ENCODE measurements around the gene SF1.

The SF1 gene

DNA sequence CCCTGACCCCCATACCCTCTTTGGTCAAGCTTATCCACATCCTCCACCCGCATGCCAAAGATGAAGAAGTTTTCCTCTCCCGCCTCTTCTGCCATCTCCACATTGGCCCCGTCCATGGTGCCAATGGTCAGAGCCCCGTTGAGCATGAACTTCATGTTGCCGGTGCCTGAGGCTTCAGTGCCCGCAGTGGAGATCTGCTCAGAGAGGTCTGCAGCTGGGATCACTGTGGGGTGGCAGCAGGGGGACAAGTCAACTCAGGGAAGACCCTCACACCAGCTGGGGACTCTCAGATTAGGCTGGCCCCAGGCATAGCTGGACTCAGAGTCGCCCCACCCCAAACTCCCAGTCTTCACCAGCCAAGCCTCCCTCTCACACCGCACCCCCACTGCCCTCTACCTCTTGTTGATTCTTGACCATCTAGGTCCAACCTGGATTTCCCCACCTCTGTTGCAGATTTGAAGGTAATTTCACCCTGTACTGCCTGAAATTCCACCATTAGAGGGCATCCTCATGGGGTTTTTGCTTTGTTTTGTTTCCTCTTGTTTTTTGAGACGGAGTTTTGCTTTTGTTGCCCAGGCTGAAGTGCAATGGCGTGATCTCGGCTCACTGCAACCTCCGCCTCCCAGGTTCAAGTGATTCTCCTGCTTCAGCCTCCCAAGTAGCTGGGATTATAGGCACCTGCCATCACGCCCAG lies 27.8 kb downstream of the SF1 start:
- Histone ChIP-seq H3K79me2 (ENCODE audit: low read length) (no peaks in the 10 kb centered on the region), H3K4me3 (ENCODE audit: low read length) (no peak overlapping the region), H3K9me2 (replicated peaks; ENCODE audit: insufficient read depth, low read length) (no peaks in the 10 kb centered on the region), H3K36me3 (replicated peaks; ENCODE audit: insufficient read depth, low read length) (no peaks in the 10 kb centered on the region), H3K4me1 (ENCODE audit: low read length) (0 out of 2 replicates have a peak, but pooled peaks cover 4% of the 10 kb centered on the region), H3K4me2 (ENCODE audit: low read depth, low read length) (no peak overlapping the region), H3K27ac (ENCODE audit: low read length) (no peak overlapping the region), H3K9me3 (replicated peaks; ENCODE audit: insufficient read depth, low read length) (no peaks in the 10 kb centered on the region), H3K27me3 (replicated peaks; ENCODE audit: insufficient read depth, low read length) (peaks cover 30% of the 10 kb centered on the region), H2AFZ (ENCODE audit: low read length) (no peak overlapping the region), H4K20me1 (ENCODE audit: insufficient read depth, low read length) (no peaks in the 10 kb centered on the region), H3K9ac (ENCODE audit: low read length) (no peak overlapping the region), H3F3A (ENCODE audit: insufficient read depth, low read length) (no peaks in the 10 kb centered on the region)
- TF ChIP-seq CTCF (IDR thresholded peaks at IDR 0.05; ENCODE audit: low read length): 0 out of 2 replicates have a peak, but pooled peaks have one; percentile 5
- TF ChIP-seq EZH2phosphoT487 (IDR thresholded peaks at IDR 0.05; ENCODE audit: low read length): no peak
- DNase-seq: no peak

- Histone ChIP-seq H3K9me2 (replicated peaks; ENCODE audit: insufficient read depth, low read length) (no peaks in the 10 kb centered on the region), H3K36me3 (replicated peaks; ENCODE audit: insufficient read depth, low read length) (no peaks in the 10 kb centered on the region), H3K4me3 (ENCODE audit: low read length) (no peak overlapping the region), H4K20me1 (ENCODE audit: insufficient read depth, low read length) (0 out of 2 replicates have a peak, but pooled peaks cover 5% of the 10 kb centered on the region), H3K4me1 (ENCODE audit: low read length) (peaks cover 14% of the 10 kb centered on the region), H3K9ac (ENCODE audit: low read length) (no peak overlapping the region), H2AFZ (ENCODE audit: low read length) (no peak overlapping the region), H3F3A (ENCODE audit: insufficient read depth, low read length) (peaks cover 4% of the 10 kb centered on the region; the same call in 1 of the 2 replicates), H3K27ac (ENCODE audit: low read length) (no peak overlapping the region), H3K9me3 (replicated peaks; ENCODE audit: insufficient read depth, low read length) (no peaks in the 10 kb centered on the region), H3K79me2 (ENCODE audit: low read length) (no peaks in the 10 kb centered on the region), H3K4me2 (ENCODE audit: low read depth, low read length) (no peak overlapping the region), H3K27me3 (replicated peaks; ENCODE audit: insufficient read depth, low read length) (peaks cover 50% of the 10 kb centered on the region)
- no peak for TF ChIP-seq EZH2 (optimal IDR thresholded peaks at IDR 0.05; ENCODE audit: low read depth, low read length)
- no peak for TF ChIP-seq EZH2phosphoT487 (IDR thresholded peaks at IDR 0.05; ENCODE audit: low read length)
- TF ChIP-seq CTCF (IDR thresholded peaks at IDR 0.05; ENCODE audit: low read length): no peak
- no peak for DNase-seq
Observed at GRCh38 chr11:64747961-64748665, 30.2 kb downstream of the SF1 start.

DNA sequence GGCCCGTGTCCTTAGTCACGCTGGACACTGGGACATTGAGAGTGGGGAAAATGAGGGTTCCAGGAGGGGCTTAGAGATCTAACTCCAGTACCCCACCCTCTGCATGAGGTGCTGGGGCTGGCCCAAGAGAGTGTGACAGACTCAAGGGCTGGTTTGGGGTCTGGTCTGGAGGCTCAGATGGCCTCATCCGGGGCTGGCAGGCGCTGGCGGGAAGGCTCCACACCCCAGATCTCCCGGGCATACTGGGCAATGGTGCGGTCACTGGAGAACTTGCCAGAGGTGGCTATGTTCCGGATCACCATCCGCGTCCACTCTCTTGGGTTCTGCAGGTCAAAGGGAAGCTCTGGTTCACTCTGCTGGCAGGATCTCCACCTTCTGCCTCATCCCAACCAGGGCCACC lies 31.9 kb downstream of the SF1 start:
- no peak overlapping the region for H2AFZ ChIP-seq (ENCODE audit: low read length)
- H3K4me3 ChIP-seq (ENCODE audit: low read length): no peak overlapping the region
- H3K4me1 ChIP-seq (ENCODE audit: low read length): peaks cover 16% of the 10 kb centered on the region
- peaks cover 63% of the 10 kb centered on the region for H3K27me3 ChIP-seq (replicated peaks; ENCODE audit: insufficient read depth, low read length)
- no peaks in the 10 kb centered on the region for H3K9me2 ChIP-seq (replicated peaks; ENCODE audit: insufficient read depth, low read length)
- no peaks in the 10 kb centered on the region for H3K79me2 ChIP-seq (ENCODE audit: low read length)
- no peak overlapping the region for H3K27ac ChIP-seq (ENCODE audit: low read length)
- H3K4me2 ChIP-seq (ENCODE audit: low read depth, low read length): no peak overlapping the region
- no peaks in the 10 kb centered on the region for H3K36me3 ChIP-seq (replicated peaks; ENCODE audit: insufficient read depth, low read length)
- no peak overlapping the region for H3K9ac ChIP-seq (ENCODE audit: low read length)
- TF ChIP-seq EZH2phosphoT487 (IDR thresholded peaks at IDR 0.05; ENCODE audit: low read length): no peak
- no peak for TF ChIP-seq CTCF (IDR thresholded peaks at IDR 0.05; ENCODE audit: low read length)
- TF ChIP-seq EZH2 (optimal IDR thresholded peaks at IDR 0.05; ENCODE audit: low read depth, low read length): no peak
- H4K20me1 ChIP-seq (ENCODE audit: insufficient read depth, low read length): 0 out of 2 replicates have a peak, but pooled peaks cover 5% of the 10 kb centered on the region
- H3F3A ChIP-seq (ENCODE audit: insufficient read depth, low read length): peaks cover 4% of the 10 kb centered on the region; the same call in 1 of the 2 replicates
- no peaks in the 10 kb centered on the region for H3K9me3 ChIP-seq (replicated peaks; ENCODE audit: insufficient read depth, low read length)
- DNase-seq: no peak

All from MM.1S (cell line).